ENCODE data around the gene CKB.

CKB gene

GRCh38 chr14:103509864-103510723 is 12.5 kb downstream of the CKB start:
- TF ChIP-seq CTCF (IDR thresholded peaks at IDR 0.05) = no peak

DNA sequence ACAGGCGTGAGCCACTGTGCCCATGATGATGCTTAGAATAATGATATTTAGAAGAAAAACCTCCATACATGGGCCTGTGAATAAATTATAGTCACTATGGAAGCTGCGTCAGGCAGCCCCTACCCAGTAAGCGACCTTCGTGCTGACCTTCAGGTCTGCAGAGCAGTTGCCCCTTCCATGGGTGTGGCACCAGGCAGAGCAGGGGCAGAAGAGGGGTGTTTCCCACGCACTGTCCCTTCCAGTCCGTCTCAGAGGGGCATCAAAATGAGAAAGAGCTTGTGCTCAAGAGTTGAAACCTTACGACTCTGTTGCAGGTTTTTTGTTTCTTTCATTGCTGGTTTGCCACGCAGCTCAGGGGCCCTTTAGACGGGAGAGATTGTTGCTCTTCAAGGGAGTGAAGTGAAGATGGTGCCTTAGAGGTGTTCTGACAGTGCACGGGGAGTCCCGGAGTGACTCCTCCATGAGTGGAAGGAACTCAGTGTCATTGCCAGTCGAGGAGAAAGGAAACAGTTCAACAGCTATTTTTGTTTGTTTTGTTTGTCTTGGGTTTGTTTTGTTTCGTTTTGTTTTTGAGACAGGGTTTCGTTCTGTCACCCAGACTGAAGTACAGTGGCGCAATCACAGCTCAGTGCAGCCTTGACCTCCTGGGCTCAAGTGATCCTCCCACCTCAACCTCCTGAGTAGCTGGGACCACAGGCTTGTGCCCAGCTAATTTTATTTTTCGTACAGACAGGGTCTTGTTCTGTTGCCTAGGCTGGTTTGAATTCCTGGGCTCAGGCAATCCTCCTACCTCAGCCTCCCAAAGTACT is 13.9 kb downstream of the CKB start:
- TF ChIP-seq CTCF (IDR thresholded peaks at IDR 0.05) = no peak

DNA sequence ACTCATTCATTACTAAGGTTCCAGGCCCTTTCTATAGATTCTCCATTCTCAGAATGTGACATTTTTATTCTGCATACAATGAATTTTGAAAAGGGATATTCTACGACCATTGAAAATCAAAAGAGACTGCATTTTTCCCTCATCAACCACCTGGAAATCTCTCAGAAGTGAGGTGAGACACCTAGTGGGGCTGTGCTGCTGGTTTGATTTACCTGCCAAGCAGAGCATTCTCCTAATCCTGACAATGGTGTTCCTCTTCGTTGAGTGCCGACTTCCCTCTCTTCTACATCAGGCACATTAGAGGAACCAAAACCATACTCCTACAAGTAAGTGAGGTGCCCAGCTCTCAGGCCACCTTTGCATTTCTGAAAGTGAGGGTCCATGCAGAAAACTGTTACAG is 14.9 kb downstream of the CKB start:
- no peak for TF ChIP-seq CTCF (IDR thresholded peaks at IDR 0.05)

- no peak for TF ChIP-seq CTCF (IDR thresholded peaks at IDR 0.05)
Observed at GRCh38 chr14:103504991-103505565, 17.6 kb downstream of the CKB start.

GRCh38 chr14:103503296-103503695 is 19.3 kb downstream of the CKB start:
- TF ChIP-seq CTCF (IDR thresholded peaks at IDR 0.05) = no peak

DNA sequence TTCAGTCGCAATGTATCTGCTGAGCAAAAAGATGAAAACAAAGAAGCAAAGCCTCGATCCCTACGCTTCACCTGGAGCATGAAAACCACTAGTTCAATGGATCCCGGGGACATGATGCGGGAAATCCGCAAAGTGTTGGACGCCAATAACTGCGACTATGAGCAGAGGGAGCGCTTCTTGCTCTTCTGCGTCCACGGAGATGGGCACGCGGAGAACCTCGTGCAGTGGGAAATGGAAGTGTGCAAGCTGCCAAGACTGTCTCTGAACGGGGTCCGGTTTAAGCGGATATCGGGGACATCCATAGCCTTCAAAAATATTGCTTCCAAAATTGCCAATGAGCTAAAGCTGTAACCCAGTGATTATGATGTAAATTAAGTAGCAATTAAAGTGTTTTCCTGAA is 19.8 kb downstream of the CKB start:
- no peak for TF ChIP-seq CTCF (IDR thresholded peaks at IDR 0.05)

GRCh38 chr14:103501921-103502669 is 20.5 kb downstream of the CKB start:
- TF ChIP-seq CTCF (IDR thresholded peaks at IDR 0.05) = no peak
